Measurements from ENCODE around the gene JUND.

Gene JUND

GRCh38 chr19:18249834-18250233 lies 31.6 kb downstream of the JUND start:
- Histone ChIP-seq H3K9me3 (ENCODE audit: control insufficient read depth, low read length) (no peaks in the 10 kb centered on the region), H3K4me3 (ENCODE audit: low read length) (no peak overlapping the region)
- no peak for DNase-seq (ENCODE audit: low read depth)

GRCh38 chr19:18245297-18245696 lies 36.1 kb downstream of the JUND start:
- Histone ChIP-seq H3K27me3 (replicated peaks; ENCODE audit: control insufficient read depth, insufficient read depth, low read length) (peaks cover 19% of the 10 kb centered on the region), H3K36me3 (ENCODE audit: control insufficient read depth, insufficient read depth, low read length, severe bottlenecking) (no peaks in the 10 kb centered on the region), H3K9me3 (ENCODE audit: control insufficient read depth, low read length) (no peaks in the 10 kb centered on the region), H3K4me3 (ENCODE audit: low read length) (no peak overlapping the region), H3K9ac (ENCODE audit: low read length) (no peak overlapping the region), H3K4me1 (ENCODE audit: control insufficient read depth, insufficient read depth, low read length) (no peaks in the 10 kb centered on the region)
- no peak for DNase-seq (ENCODE audit: low read depth)

More at GRCh38 chr19:18249834-18250233, 31.6 kb downstream of the JUND start:
- no peaks in the 10 kb centered on the region for H3K4me1 ChIP-seq (ENCODE audit: control insufficient read depth, insufficient read depth, low read length)
- peaks cover 14% of the 10 kb centered on the region for H3K27me3 ChIP-seq (replicated peaks; ENCODE audit: control insufficient read depth, insufficient read depth, low read length)
- no peak overlapping the region for H3K9ac ChIP-seq (ENCODE audit: low read length)
- H3K36me3 ChIP-seq (ENCODE audit: control insufficient read depth, insufficient read depth, low read length, severe bottlenecking): no peaks in the 10 kb centered on the region

GRCh38 chr19:18239303-18239702 lies 42.1 kb downstream of the JUND start:
- no peaks in the 10 kb centered on the region for H3K9me3 ChIP-seq (ENCODE audit: control insufficient read depth, low read length)
- peaks cover 35% of the 10 kb centered on the region for H3K27me3 ChIP-seq (replicated peaks; ENCODE audit: control insufficient read depth, insufficient read depth, low read length)
- no peak overlapping the region for H3K4me3 ChIP-seq (ENCODE audit: low read length)
- H3K9ac ChIP-seq (ENCODE audit: low read length): no peak overlapping the region
- no peaks in the 10 kb centered on the region for H3K36me3 ChIP-seq (ENCODE audit: control insufficient read depth, insufficient read depth, low read length, severe bottlenecking)
- peak; percentile 42 for DNase-seq (ENCODE audit: low read depth)
- H3K4me1 ChIP-seq (ENCODE audit: control insufficient read depth, insufficient read depth, low read length): no peaks in the 10 kb centered on the region

GRCh38 chr19:18234194-18234593 lies 47.2 kb downstream of the JUND start:
- Histone ChIP-seq H3K4me3 (ENCODE audit: low read length) (no peak overlapping the region), H3K9ac (ENCODE audit: low read length) (no peak overlapping the region), H3K4me1 (ENCODE audit: control insufficient read depth, insufficient read depth, low read length) (no peaks in the 10 kb centered on the region), H3K36me3 (ENCODE audit: control insufficient read depth, insufficient read depth, low read length, severe bottlenecking) (no peaks in the 10 kb centered on the region), H3K9me3 (ENCODE audit: control insufficient read depth, low read length) (peaks cover 4% of the 10 kb centered on the region), H3K27me3 (replicated peaks; ENCODE audit: control insufficient read depth, insufficient read depth, low read length) (peaks cover 48% of the 10 kb centered on the region)
- no peak for DNase-seq (ENCODE audit: low read depth)

GRCh38 chr19:18233224-18233825 lies 48.1 kb downstream of the JUND start:
- peaks cover 45% of the 10 kb centered on the region for H3K27me3 ChIP-seq (replicated peaks; ENCODE audit: control insufficient read depth, insufficient read depth, low read length)
- H3K9me3 ChIP-seq (ENCODE audit: control insufficient read depth, low read length): peaks cover 4% of the 10 kb centered on the region
- H3K36me3 ChIP-seq (ENCODE audit: control insufficient read depth, insufficient read depth, low read length, severe bottlenecking): no peaks in the 10 kb centered on the region
- H3K4me3 ChIP-seq (ENCODE audit: low read length): no peak overlapping the region
- H3K9ac ChIP-seq (ENCODE audit: low read length): no peak overlapping the region
- H3K4me1 ChIP-seq (ENCODE audit: control insufficient read depth, insufficient read depth, low read length): no peaks in the 10 kb centered on the region
- DNase-seq (ENCODE audit: low read depth): peak; percentile 60

- Histone ChIP-seq H3K4me3 (ENCODE audit: low read length) (no peak overlapping the region), H3K4me1 (ENCODE audit: control insufficient read depth, insufficient read depth, low read length) (no peaks in the 10 kb centered on the region), H3K36me3 (ENCODE audit: control insufficient read depth, insufficient read depth, low read length, severe bottlenecking) (no peaks in the 10 kb centered on the region), H3K9me3 (ENCODE audit: control insufficient read depth, low read length) (peaks cover 4% of the 10 kb centered on the region), H3K27me3 (replicated peaks; ENCODE audit: control insufficient read depth, insufficient read depth, low read length) (peaks cover 49% of the 10 kb centered on the region), H3K9ac (ENCODE audit: low read length) (no peak overlapping the region)
- DNase-seq (ENCODE audit: low read depth): no peak
Observed at GRCh38 chr19:18232540-18233223, 48.7 kb downstream of the JUND start.

GRCh38 chr19:18231775-18232174 lies 49.6 kb downstream of the JUND start:
- no peaks in the 10 kb centered on the region for H3K36me3 ChIP-seq (ENCODE audit: control insufficient read depth, insufficient read depth, low read length, severe bottlenecking)
- H3K4me1 ChIP-seq (ENCODE audit: control insufficient read depth, insufficient read depth, low read length): no peaks in the 10 kb centered on the region
- no peak overlapping the region for H3K4me3 ChIP-seq (ENCODE audit: low read length)
- no peak overlapping the region for H3K9ac ChIP-seq (ENCODE audit: low read length)
- peaks cover 4% of the 10 kb centered on the region for H3K9me3 ChIP-seq (ENCODE audit: control insufficient read depth, low read length)
- H3K27me3 ChIP-seq (replicated peaks; ENCODE audit: control insufficient read depth, insufficient read depth, low read length): peaks cover 48% of the 10 kb centered on the region
- DNase-seq (ENCODE audit: low read depth): no peak

- no peak overlapping the region for H3K9ac ChIP-seq (ENCODE audit: low read length)
- H3K4me3 ChIP-seq (ENCODE audit: low read length): no peak overlapping the region
- H3K4me1 ChIP-seq (ENCODE audit: control insufficient read depth, insufficient read depth, low read length): no peaks in the 10 kb centered on the region
- peaks cover 42% of the 10 kb centered on the region for H3K27me3 ChIP-seq (replicated peaks; ENCODE audit: control insufficient read depth, insufficient read depth, low read length)
- DNase-seq (ENCODE audit: low read depth): no peak
- H3K36me3 ChIP-seq (ENCODE audit: control insufficient read depth, insufficient read depth, low read length, severe bottlenecking): no peaks in the 10 kb centered on the region
- H3K9me3 ChIP-seq (ENCODE audit: control insufficient read depth, low read length): peaks cover 4% of the 10 kb centered on the region
Observed at GRCh38 chr19:18230941-18231734, 50.3 kb downstream of the JUND start.

GRCh38 chr19:18229915-18230314 lies 51.5 kb downstream of the JUND start:
- peaks cover 4% of the 10 kb centered on the region for H3K9me3 ChIP-seq (ENCODE audit: control insufficient read depth, low read length)
- H3K9ac ChIP-seq (ENCODE audit: low read length): no peak overlapping the region
- no peak overlapping the region for H3K4me3 ChIP-seq (ENCODE audit: low read length)
- H3K27me3 ChIP-seq (replicated peaks; ENCODE audit: control insufficient read depth, insufficient read depth, low read length): peaks cover 36% of the 10 kb centered on the region
- H3K4me1 ChIP-seq (ENCODE audit: control insufficient read depth, insufficient read depth, low read length): peaks cover 6% of the 10 kb centered on the region
- no peak for DNase-seq (ENCODE audit: low read depth)
- H3K36me3 ChIP-seq (ENCODE audit: control insufficient read depth, insufficient read depth, low read length, severe bottlenecking): no peaks in the 10 kb centered on the region
